ENCODE data around the gene NLGN1.
"Not testable (repeated sequence)": the region's sequence is repeated elsewhere in the genome, so short reads cannot be mapped to it uniquely, and the experiment has no call there.

The NLGN1 gene

GRCh38 chr3:173440514-173440913, 43.0 kb downstream of the NLGN1 start:
- Histone ChIP-seq H3K36me3 (ENCODE audit: low read depth) (no peaks in the 10 kb centered on the region), H3K4me3 (ENCODE audit: severe bottlenecking) (no peak overlapping the region), H3K9me3 (ENCODE audit: severe bottlenecking) (no peaks in the 10 kb centered on the region), H3K27me3 (ENCODE audit: insufficient read depth, poor library complexity, severe bottlenecking) (no peaks in the 10 kb centered on the region), H3K4me1 (ENCODE audit: insufficient read depth, poor library complexity, severe bottlenecking) (no peaks in the 10 kb centered on the region), H3K27ac (ENCODE audit: poor library complexity, severe bottlenecking) (no peak overlapping the region)
- DNase-seq (ENCODE audit: low spot score) (no peak), ATAC-seq (ENCODE audit: low read depth) (no peak)
- no peak for TF ChIP-seq CTCF (IDR thresholded peaks at IDR 0.05; ENCODE audit: poor library complexity, severe bottlenecking)

DNA sequence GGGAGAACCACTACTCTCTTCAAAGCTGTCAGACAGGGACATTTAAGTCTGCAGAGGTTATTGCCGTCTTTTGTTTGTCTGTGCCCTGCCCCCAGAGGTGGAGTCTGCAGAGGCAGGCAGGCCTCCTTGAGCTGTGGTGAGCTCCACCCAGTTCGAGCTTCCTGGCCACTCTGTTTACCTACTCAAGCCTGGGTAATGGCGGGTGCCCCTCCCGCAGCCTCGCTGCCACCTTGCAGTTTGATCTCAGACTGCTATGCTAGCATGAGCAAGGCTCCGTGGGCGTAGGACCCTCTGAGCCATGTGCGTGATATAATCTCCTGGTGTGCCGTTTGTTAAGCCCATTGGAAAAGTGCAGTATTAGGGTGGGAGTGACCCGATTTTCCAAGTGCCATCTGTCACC, 54.0 kb downstream of the NLGN1 start:
- not testable (repeated sequence) for H3K4me1 ChIP-seq (ENCODE audit: insufficient read depth, poor library complexity, severe bottlenecking); ATAC-seq (ENCODE audit: low read depth); H3K27me3 ChIP-seq (ENCODE audit: insufficient read depth, poor library complexity, severe bottlenecking); H3K27ac ChIP-seq (ENCODE audit: poor library complexity, severe bottlenecking); H3K4me3 ChIP-seq (ENCODE audit: severe bottlenecking); H3K36me3 ChIP-seq (ENCODE audit: low read depth); H3K9me3 ChIP-seq (ENCODE audit: severe bottlenecking)
- peak; percentile 30 for DNase-seq (ENCODE audit: low spot score)

- no peaks in the 10 kb centered on the region for H3K27me3 ChIP-seq (ENCODE audit: insufficient read depth, poor library complexity, severe bottlenecking)
- no peak for DNase-seq (ENCODE audit: low spot score)
- no peaks in the 10 kb centered on the region for H3K36me3 ChIP-seq (ENCODE audit: low read depth)
- H3K27ac ChIP-seq (ENCODE audit: poor library complexity, severe bottlenecking): no peak overlapping the region
- no peak for ATAC-seq (ENCODE audit: low read depth)
- no peaks in the 10 kb centered on the region for H3K9me3 ChIP-seq (ENCODE audit: severe bottlenecking)
- no peak overlapping the region for H3K4me3 ChIP-seq (ENCODE audit: severe bottlenecking)
- H3K4me1 ChIP-seq (ENCODE audit: insufficient read depth, poor library complexity, severe bottlenecking): no peaks in the 10 kb centered on the region
- no peak for TF ChIP-seq CTCF (IDR thresholded peaks at IDR 0.05; ENCODE audit: poor library complexity, severe bottlenecking)
Measured at GRCh38 chr3:173463250-173463649, 65.7 kb downstream of the NLGN1 start.

GRCh38 chr3:173465112-173465511, 67.6 kb downstream of the NLGN1 start:
- Histone ChIP-seq H3K4me3 (ENCODE audit: severe bottlenecking) (no peak overlapping the region), H3K27me3 (ENCODE audit: insufficient read depth, poor library complexity, severe bottlenecking) (no peaks in the 10 kb centered on the region), H3K9me3 (ENCODE audit: severe bottlenecking) (no peaks in the 10 kb centered on the region), H3K4me1 (ENCODE audit: insufficient read depth, poor library complexity, severe bottlenecking) (no peaks in the 10 kb centered on the region), H3K27ac (ENCODE audit: poor library complexity, severe bottlenecking) (no peak overlapping the region), H3K36me3 (ENCODE audit: low read depth) (no peaks in the 10 kb centered on the region)
- DNase-seq (ENCODE audit: low spot score) (no peak), ATAC-seq (ENCODE audit: low read depth) (no peak)
- TF ChIP-seq CTCF (IDR thresholded peaks at IDR 0.05; ENCODE audit: poor library complexity, severe bottlenecking): no peak

- no peak for ATAC-seq (ENCODE audit: low read depth)
- Histone ChIP-seq H3K27me3 (ENCODE audit: insufficient read depth, poor library complexity, severe bottlenecking) (no peaks in the 10 kb centered on the region), H3K4me1 (ENCODE audit: insufficient read depth, poor library complexity, severe bottlenecking) (no peaks in the 10 kb centered on the region), H3K36me3 (ENCODE audit: low read depth) (no peaks in the 10 kb centered on the region), H3K4me3 (ENCODE audit: severe bottlenecking) (no peak overlapping the region), H3K9me3 (ENCODE audit: severe bottlenecking) (no peaks in the 10 kb centered on the region), H3K27ac (ENCODE audit: poor library complexity, severe bottlenecking) (no peak overlapping the region)
- no peak for DNase-seq (ENCODE audit: low spot score)
- TF ChIP-seq CTCF (IDR thresholded peaks at IDR 0.05; ENCODE audit: poor library complexity, severe bottlenecking): no peak
Measured at GRCh38 chr3:173465898-173466678, 68.5 kb downstream of the NLGN1 start.

Data from RWPE2 (cell line).